Measurements from ENCODE around the gene DAGLA.

Gene DAGLA

DNA sequence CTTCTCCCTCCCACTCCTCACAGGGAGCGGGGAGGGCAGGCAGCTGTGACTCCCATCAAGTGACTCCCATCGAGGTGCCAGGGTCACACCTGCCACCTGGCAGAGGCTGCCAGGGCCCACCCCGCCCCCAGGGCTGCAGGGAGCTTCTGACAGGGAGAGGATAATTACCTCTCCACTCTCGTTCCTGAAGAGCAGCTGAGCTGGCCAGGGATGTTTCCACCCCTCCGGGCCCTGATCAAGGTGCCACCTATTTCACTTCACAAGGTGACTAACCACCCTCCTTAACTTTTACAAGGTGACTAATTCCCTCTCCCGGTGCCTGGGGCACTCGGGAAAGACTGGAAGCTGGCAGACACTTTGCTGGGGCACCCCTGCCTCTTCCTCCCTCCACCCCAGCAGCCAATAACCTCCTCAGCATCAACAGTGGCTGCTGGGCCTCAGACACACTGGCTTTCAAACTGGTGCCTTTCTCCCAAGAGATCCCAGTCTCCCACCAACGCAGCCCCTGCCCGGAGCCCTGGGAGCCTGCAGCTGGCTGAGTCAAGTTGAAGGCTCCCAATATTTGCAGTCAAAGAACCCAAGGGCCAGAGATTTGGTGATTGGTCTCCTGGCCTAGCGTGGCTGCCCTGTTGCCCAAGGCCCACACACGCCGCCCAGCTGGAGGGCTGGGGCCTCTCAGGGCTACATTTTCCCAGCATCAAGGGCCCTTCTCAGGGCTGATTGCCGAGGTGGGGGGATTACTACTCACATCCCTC lies 50.2 kb downstream of the DAGLA start:
- no peak for DNase-seq (ENCODE audit: low read depth)

DNA sequence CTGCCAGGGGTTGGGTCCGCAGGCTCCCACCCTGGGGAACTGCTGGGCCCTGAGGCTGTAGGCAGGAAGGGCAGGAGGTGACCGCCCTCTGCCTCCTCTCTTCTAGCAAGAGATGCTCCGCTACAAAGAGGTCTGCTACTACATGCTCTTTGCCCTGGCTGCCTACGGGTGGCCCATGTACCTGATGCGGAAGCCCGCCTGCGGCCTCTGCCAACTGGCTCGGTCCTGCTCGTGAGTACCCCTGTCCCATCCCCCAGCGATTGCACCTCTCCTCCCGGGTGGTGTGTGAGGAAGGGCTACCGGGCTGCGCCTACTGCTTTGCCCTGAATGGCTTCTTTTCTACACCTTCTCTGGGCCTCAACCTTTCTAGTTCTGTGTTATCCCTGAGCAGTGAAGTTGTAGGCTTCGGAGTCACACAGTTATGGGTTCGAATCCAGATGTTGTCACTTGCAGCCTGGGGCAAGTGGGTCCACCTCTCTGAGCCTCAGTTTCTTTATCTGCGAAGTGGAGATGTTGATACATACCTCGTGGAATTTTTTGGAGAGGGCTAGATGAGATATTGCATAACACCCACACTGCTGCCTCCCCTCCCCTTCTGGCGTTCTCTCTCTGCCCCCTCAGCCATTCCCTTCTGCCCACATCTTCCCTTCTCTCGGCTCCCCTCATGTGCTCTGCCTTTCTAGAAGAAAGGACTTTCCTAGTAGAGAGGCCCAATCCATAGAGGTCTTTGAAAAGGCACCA lies 51.2 kb downstream of the DAGLA start:
- DNase-seq (ENCODE audit: low read depth), result no peak

GRCh38 chr11:61731952-61732675 lies 51.9 kb downstream of the DAGLA start:
- DNase-seq (ENCODE audit: low read depth), result no peak

DNA sequence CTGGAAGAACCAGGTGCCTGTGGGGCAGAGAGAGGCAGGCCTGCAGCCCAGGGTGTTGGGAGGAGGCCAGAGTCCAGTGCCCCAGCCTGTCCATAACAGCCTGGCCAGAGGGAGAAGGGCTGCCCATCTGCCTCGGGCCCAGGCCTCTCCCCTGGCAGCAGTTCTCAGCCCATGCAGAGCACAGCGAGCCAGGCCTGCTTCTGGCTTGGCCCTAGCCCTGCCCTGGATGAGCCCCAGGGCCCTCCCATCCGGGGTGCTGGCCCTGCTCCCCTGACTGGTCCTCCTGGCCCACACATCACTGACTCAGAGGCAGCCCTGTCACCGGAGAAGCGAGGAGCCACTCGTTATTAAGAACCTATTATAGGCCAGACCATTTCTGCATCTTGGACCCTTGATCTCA lies 52.5 kb downstream of the DAGLA start:
- DNase-seq (ENCODE audit: low read depth), result no peak

GRCh38 chr11:61733120-61733978 lies 53.2 kb downstream of the DAGLA start:
- DNase-seq (ENCODE audit: low read depth), result peak; percentile 72

DNA sequence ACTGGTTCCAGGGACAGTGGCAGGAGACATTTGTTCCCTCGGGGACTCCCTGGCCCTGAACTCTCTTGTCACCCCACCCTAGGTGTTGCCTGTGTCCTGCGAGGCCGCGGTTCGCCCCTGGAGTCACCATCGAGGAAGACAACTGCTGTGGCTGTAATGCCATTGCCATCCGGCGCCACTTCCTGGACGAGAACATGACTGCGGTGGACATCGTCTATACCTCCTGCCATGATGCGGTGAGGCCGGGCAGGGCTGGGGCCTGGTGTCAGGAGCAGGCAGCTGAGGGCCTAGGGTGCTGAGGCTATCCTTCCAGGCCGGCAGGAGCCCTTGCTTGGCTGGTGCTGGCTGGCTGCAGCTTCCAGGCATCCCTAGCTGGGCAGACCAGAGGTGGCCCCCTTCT lies 54.6 kb downstream of the DAGLA start:
- no peak for DNase-seq (ENCODE audit: low read depth)

- no peak for DNase-seq (ENCODE audit: low read depth)
Observed at GRCh38 chr11:61735391-61735790, 55.2 kb downstream of the DAGLA start.

GRCh38 chr11:61736310-61736709 lies 56.1 kb downstream of the DAGLA start:
- no peak for DNase-seq (ENCODE audit: low read depth)

DNA sequence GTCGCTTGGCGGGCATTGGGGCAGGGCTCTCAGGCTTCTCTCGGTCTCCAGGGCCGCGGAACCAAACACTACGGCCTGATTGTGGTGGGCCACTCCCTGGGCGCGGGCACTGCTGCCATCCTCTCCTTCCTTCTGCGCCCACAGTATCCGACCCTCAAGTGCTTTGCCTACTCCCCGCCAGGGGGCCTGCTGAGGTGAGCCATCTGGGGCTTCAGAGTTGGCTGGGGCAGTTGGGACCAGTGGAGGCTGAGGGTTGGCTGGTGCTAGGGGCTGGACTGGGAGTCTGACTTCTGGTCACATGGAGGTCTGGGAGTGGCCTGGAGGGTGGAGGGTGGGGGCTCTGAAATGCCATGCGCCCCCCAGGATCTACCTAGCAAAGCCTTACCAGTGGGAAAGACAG lies 56.9 kb downstream of the DAGLA start:
- no peak for DNase-seq (ENCODE audit: low read depth)

- DNase-seq (ENCODE audit: low read depth), result no peak
Observed at GRCh38 chr11:61737636-61738386, 57.6 kb downstream of the DAGLA start.

DNA sequence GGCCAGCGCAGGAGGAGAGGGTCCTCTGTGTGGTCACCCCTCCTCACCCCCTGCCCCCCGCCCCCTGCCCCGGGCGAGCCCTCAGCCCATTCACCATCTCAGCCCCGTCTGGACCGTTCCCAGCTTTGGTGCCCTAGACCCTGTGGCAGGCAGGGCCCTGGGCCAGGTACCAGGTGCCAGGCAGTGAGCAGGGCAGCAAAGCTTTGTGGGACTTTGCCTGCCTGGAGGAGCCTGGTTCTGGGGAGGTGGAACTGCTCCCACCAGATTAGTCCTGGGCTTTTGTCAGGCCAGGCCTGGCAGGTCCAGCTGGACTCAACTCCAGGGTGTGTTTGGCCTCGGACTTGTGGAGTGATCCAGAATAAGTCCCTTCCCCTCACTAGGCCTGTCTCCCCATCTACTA lies 58.6 kb downstream of the DAGLA start:
- no peak for DNase-seq (ENCODE audit: low read depth)

GRCh38 chr11:61739413-61739812 lies 59.2 kb downstream of the DAGLA start:
- DNase-seq (ENCODE audit: low read depth), result no peak

DNA sequence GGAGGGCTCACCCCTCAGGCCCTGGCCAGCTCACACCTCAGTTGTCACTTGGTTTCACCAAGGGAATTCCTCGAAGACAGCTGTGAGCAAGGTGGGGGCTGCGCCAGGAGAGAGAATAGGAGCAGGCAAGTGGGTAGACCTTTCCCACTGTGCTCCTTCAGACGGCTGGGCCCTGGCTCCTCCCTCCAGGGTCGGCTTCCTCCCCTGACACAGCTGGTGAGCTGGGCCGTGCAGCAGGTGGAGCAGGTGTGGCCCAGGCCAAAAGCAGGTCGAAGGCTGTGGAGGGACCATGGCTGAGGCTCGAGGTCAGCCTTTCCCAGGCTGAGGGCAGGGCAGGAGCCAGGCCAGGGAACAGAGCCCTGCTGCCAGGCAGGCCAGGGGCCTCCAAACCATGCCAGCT lies 59.8 kb downstream of the DAGLA start:
- DNase-seq (ENCODE audit: low read depth), result no peak

DNA sequence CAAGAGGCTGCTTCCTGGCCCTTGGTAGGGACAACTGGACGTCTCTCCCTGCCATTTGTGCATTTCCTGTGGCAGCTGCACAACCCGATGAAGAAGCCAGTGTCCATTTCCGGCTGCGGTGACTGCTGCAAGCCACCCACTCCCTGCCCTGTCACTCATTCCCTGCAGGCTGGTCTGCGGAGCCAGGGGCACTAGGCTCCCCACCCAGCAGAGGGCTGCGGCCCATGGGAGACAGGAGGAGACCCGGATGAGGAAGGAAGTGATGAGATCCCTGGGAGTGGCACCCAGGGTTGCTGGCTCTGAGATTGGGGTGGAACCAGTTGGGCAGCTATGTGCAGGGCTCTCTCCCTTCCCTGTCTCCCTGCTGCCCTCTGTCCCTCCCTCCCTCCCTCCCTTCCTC lies 62.2 kb downstream of the DAGLA start:
- DNase-seq (ENCODE audit: low read depth), result no peak

GRCh38 chr11:61743486-61744095 lies 63.4 kb downstream of the DAGLA start:
- DNase-seq (ENCODE audit: low read depth), result no peak

DNA sequence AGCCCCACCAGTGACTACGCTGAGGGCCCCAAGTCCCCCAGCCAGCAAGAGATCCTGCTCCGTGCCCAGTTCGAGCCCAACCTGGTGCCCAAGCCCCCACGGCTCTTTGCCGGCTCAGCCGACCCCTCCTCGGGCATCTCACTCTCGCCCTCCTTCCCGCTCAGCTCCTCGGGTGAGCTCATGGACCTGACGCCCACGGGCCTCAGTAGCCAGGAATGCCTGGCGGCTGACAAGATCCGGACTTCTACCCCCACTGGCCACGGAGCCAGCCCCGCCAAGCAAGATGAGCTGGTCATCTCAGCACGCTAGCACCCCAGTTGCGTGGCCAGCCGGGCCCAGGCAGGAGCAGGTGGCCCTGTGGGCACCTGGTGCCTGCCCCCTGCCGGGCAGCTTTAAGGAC lies 64.0 kb downstream of the DAGLA start:
- DNase-seq (ENCODE audit: low read depth), result no peak

- no peak for DNase-seq (ENCODE audit: low read depth)
Observed at GRCh38 chr11:61744609-61745156, 64.5 kb downstream of the DAGLA start.

DNA sequence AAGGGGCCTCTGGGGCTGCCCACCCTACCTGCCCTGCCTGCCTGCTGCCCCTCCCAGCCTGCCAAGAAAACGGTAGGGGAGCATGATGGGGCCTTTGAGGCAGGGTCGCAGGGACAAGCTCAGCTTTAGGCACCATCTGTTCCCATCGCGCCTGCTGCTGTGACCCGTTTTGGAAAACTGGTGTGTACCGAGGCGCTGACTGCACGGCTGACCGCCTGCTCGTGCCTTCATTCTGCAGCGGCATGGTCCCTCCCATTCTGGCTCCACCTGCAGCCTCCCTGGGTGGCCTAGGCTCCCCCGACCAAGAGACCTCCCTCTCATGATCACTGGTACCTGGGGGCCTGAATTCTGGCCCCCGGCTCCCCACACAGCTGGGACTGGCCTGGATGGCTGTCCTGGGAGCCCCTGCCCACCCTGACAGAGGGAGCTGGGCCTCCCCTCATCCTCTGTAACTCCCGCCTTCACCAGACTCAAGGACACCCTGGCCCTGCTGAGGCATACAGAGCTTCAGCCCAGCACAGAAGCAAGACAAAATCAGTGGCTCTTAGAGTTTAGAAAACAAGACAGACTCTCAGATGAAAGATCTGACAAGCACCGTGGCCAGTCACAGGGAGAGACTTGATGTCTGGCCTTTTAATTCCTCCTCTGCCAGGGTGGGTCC lies 65.7 kb downstream of the DAGLA start:
- DNase-seq (ENCODE audit: low read depth), result no peak

DNA sequence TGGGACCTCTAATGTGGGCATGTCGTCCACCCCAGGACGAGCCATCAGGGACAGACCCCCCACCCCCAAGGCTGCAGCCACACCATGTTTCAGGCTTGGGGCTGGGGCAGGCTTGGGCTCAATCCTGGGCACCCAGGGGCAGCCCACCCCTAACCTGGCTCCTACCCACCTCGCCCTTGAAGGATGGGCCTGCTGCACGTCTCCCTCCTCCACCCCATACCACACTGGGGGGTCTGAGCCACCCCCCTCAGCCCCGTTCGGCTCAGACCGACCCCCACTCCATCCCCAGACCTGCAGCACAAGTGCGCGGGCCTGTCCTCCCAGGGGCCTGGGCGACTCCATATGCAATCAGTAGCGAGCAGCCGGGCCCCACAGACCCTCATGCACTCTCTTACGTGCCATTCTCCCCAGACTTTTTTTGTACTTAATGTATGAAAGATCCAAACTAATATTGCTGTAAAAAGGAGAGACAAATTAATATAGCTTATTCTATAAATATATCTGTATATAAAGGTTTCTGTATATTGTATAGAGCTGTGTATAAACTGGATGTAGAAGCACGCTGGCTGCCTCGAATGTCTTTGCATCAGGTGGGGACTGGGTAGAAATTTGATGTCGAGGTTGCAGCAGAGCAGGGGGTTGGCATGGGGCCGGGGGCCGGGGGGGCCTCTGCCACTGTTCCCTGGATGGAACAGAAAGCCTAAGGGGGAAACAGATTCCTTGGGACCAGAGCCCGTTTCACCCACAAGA lies 66.4 kb downstream of the DAGLA start:
- DNase-seq (ENCODE audit: low read depth), result no peak

Measured in fibroblast of the conjunctiva (primary cell).